HG03378 (cell line): ENCODE measurements around the gene ARHGAP42.
A peak's percentile ranks its signal among the peaks of the same experiment; 100 is the strongest.
"Not testable (repeated sequence)": the region's sequence is repeated elsewhere in the genome, so short reads cannot be mapped to it uniquely, and the experiment has no call there.

Experiments used
- ATAC-seq: cut with Tn5 transposase; IDR thresholded peaks from one replicate; pipeline ENCODE4 v1.9.1; 2021; ENCODE audit warnings: mild to moderate bottlenecking, moderate library complexity; ENCODE audit not compliant: unreplicated experiment

Gene ARHGAP42

GRCh38 chr11:100719809-100720221, 32.7 kb downstream of the ARHGAP42 start:
- ATAC-seq: no peak

GRCh38 chr11:100726680-100727079, 39.6 kb downstream of the ARHGAP42 start:
- no peak for ATAC-seq

GRCh38 chr11:100727410-100727809, 40.3 kb downstream of the ARHGAP42 start:
- no peak for ATAC-seq

- ATAC-seq: no peak
These were observed 43.2 kb downstream of the ARHGAP42 start for GRCh38 chr11:100730266-100730665.

- no peak for ATAC-seq
These were observed 44.4 kb downstream of the ARHGAP42 start for GRCh38 chr11:100731471-100731870.

- ATAC-seq: no peak
These were observed 45.9 kb downstream of the ARHGAP42 start for GRCh38 chr11:100732949-100733348.

- peak; percentile 73 for ATAC-seq
These were observed 47.8 kb downstream of the ARHGAP42 start for GRCh38 chr11:100734743-100735527.

GRCh38 chr11:100735949-100736675, 49.0 kb downstream of the ARHGAP42 start:
- no peak for ATAC-seq

- no peak for ATAC-seq
These were observed 51.7 kb downstream of the ARHGAP42 start for GRCh38 chr11:100738701-100739270.

GRCh38 chr11:100739666-100740065, 52.6 kb downstream of the ARHGAP42 start:
- no peak for ATAC-seq

GRCh38 chr11:100740440-100740839, 53.4 kb downstream of the ARHGAP42 start:
- no peak for ATAC-seq

GRCh38 chr11:100741866-100742625, 55.0 kb downstream of the ARHGAP42 start:
- no peak for ATAC-seq

- no peak for ATAC-seq
These were observed 59.4 kb downstream of the ARHGAP42 start for GRCh38 chr11:100746448-100746847.

- no peak for ATAC-seq
These were observed 61.1 kb downstream of the ARHGAP42 start for GRCh38 chr11:100748153-100748552.

- ATAC-seq: not testable (repeated sequence)
These were observed 62.9 kb downstream of the ARHGAP42 start for GRCh38 chr11:100749887-100750565.

GRCh38 chr11:100750566-100750891, 63.4 kb downstream of the ARHGAP42 start:
- ATAC-seq: not testable (repeated sequence)

GRCh38 chr11:100752371-100753171, 65.5 kb downstream of the ARHGAP42 start:
- no peak for ATAC-seq

- no peak for ATAC-seq
These were observed 66.1 kb downstream of the ARHGAP42 start for GRCh38 chr11:100753172-100753543.

- no peak for ATAC-seq
These were observed 66.5 kb downstream of the ARHGAP42 start for GRCh38 chr11:100753571-100753970.

- ATAC-seq: no peak
These were observed 69.5 kb downstream of the ARHGAP42 start for GRCh38 chr11:100756559-100756958.
